Measurements from ENCODE around the gene BCL2L1.
A peak's percentile ranks its signal among the peaks of the same experiment; 100 is the strongest.

BCL2L1 gene

DNA sequence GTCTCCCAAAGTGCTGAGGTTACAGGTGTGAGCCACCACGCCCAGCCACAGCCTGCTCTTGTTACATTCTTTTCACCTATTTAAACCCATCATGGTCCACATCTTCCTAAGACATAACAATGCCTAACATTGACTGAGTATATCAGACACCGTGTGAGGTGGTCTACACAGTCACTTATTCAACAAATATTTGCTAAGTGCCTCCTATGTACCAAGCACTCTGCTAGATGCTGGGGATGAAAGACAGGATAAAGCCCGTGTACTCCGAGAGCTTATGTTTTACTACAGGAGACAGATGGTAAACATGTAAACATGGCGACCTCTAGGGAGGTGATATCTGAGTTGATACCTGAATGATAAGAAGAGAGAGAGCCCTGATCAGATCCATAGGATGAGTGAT, 12.7 kb downstream of the BCL2L1 start:
- DNase-seq (ENCODE audit: low read depth, low spot score), result no peak

- DNase-seq (ENCODE audit: low read depth, low spot score), result no peak
Measured at GRCh38 chr20:31708736-31709534, 13.7 kb downstream of the BCL2L1 start.

GRCh38 chr20:31707994-31708735, 14.5 kb downstream of the BCL2L1 start:
- DNase-seq (ENCODE audit: low read depth, low spot score), result no peak

DNA sequence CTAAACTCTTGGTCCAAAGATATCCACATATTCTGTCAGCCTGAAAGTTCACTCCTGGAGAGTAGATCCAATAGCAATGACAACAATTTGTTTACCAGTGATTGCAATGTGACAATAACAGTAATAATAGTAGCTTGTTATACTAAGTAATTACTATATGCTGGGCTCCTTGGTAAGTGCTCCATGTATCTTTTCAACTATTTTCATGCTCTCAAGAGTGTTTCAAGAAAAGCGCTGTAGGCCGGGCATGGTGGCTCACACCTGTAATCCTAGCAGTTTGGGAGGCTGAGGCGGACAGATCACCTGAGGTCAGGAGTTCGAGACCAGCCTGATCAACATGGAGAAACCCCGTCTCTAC, 15.4 kb downstream of the BCL2L1 start:
- DNase-seq (ENCODE audit: low read depth, low spot score), result no peak

GRCh38 chr20:31706607-31707257, 15.9 kb downstream of the BCL2L1 start:
- no peak for DNase-seq (ENCODE audit: low read depth, low spot score)

DNA sequence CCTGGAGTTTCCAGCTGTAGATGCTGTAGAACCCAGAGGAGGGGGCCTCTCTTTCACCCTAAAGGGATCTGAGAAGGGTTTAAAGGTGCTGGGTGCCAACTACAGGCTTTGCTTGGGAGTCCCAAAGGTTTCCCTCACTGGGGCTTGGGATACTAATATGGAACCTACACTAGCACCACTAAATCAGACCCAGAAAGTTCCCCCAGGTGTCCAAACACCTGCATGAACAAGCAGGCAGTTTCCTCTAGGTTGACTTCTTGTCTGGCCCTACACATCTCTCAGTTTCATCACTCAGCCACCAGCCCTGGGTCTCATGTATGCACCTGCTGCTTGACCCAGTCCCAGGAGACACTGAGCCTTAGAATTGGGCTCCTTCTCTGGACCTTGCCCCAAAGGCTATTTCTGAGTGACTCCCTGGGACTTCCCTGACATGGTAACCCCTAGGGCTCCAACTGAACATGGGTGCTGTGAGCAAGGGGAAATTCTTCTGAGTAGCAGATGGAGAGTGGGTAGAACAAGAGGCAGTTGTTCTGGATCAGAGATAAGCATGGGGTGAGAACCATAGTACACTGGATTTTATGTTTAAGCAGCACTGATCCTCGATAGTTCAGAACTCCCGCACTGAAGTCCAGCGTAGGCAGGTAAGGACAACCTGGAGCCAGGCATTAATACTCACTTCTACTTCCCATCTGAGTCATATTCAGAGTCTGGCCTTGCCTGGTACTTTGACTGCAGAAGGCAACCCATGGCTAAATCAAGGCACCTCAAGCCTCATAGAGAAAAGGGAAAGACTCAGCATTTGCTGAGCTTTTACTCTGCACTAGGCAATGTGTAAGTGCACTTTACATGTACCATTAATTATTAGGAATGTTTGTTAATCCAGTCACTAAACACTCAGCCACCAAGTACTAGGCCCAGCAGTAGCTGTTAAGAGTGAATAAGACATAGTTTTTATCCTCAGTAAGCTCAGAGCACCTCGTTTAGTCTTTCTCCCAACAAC, 16.8 kb downstream of the BCL2L1 start:
- DNase-seq (ENCODE audit: low read depth, low spot score), result no peak

GRCh38 chr20:31705191-31705590, 17.5 kb downstream of the BCL2L1 start:
- DNase-seq (ENCODE audit: low read depth, low spot score), result no peak

DNA sequence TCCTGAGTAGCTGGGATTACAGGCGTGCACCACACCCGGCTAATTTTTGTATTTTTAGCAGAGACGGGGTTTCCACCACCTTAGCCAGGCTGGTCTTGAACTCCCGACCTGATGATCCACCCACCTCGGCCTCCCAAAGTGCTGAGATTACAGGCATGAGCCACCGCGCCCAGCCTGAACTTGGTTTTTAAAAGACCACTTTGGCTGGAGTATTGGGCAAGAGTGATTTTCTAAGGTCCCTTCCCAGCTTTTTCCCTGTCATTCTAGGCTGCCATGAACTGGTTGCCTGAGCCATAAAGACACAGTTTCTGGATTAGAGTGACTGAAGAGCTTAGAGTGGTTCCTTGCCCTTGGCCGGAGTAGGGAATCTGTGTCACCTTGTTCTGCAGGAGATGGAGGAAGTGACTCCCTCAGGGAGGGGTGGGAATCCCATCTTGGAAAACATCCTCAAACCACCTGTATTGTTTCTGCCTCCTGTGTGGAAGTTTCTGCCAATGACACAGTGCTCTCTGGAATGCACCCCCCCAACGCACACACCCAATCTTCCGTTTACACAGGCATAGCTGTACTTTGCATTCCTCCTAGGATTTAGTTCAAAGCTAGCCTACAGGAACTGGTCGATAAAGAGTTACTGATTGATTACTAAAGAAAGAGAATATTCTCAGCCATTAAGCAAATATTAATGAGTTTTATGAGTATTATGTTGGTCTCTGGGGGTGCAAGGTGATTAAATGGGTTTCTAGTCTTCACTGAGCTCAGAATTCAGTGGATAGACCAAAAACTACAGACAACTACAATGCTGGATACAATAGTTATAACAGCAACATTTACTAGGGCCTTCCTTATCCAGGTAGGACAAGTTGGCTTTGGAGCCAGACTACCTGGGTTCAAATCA, 18.2 kb downstream of the BCL2L1 start:
- no peak for DNase-seq (ENCODE audit: low read depth, low spot score)

- DNase-seq (ENCODE audit: low read depth, low spot score), result no peak
Measured at GRCh38 chr20:31701591-31701990, 21.1 kb downstream of the BCL2L1 start.

- no peak for DNase-seq (ENCODE audit: low read depth, low spot score)
Measured at GRCh38 chr20:31700747-31701146, 21.9 kb downstream of the BCL2L1 start.

- DNase-seq (ENCODE audit: low read depth, low spot score), result no peak
Measured at GRCh38 chr20:31699801-31700728, 22.6 kb downstream of the BCL2L1 start.

- DNase-seq (ENCODE audit: low read depth, low spot score), result peak; percentile 82
Measured at GRCh38 chr20:31698803-31699718, 23.6 kb downstream of the BCL2L1 start.

- no peak for DNase-seq (ENCODE audit: low read depth, low spot score)
Measured at GRCh38 chr20:31698243-31698802, 24.3 kb downstream of the BCL2L1 start.

- DNase-seq (ENCODE audit: low read depth, low spot score), result no peak
Measured at GRCh38 chr20:31695849-31696804, 26.5 kb downstream of the BCL2L1 start.

DNA sequence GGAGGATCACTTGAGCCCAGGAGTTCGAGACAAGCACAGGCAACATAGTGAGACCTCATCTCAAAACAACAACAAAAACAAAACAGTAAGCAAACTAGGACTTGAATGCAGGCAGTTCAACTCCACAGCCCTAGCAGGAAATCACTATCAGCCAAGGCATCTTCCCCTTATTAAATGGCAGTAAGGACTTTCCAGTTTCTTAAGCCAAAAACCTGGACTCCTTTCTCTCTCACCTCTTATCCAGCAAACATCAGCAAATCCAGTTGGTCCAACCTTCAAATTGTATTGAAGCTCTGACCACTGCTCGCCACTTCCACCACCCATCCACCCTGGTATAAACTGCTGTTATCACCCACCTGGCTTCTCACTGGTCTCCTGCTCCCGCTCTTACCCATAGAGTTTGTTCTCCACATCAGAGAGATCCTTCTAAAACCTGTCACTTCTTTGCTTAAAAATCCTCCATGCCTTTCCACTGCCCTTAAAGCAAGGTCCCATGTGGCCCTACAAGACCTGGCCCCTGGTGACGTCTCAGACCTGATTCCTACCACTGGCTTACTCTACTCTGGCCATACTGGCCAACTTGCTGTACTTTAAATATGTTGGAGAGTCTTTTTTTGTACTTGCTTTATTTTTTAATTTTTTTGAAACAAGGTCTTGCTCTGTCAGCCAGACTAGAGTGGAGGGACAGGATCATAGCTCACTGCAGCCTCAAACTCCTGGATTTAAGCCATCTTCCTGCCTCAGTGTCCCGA, 27.6 kb downstream of the BCL2L1 start:
- DNase-seq (ENCODE audit: low read depth, low spot score), result no peak

Data from smooth muscle cell of the brain vasculature (primary cell).